NCI-H345 treated with DMSO at 0.1 percent for 48 hours (cell line): ENCODE results near the gene LATS1.
A peak's percentile ranks its signal among the peaks of the same experiment; 100 is the strongest.
"Not testable (repeated sequence)": the region's sequence is repeated elsewhere in the genome, so short reads cannot be mapped to it uniquely, and the experiment has no call there.

ENCODE experiments used
- DNase-seq: peaks from one replicate; lab custom pipeline; 2025; ENCODE audit not compliant: unreplicated experiment; lab: John Stamatoyannopoulos, UW

The LATS1 gene

GRCh38 chr6:149672265-149672664 lies 45.6 kb downstream of the LATS1 start:
- DNase-seq, result not testable (repeated sequence)

DNA sequence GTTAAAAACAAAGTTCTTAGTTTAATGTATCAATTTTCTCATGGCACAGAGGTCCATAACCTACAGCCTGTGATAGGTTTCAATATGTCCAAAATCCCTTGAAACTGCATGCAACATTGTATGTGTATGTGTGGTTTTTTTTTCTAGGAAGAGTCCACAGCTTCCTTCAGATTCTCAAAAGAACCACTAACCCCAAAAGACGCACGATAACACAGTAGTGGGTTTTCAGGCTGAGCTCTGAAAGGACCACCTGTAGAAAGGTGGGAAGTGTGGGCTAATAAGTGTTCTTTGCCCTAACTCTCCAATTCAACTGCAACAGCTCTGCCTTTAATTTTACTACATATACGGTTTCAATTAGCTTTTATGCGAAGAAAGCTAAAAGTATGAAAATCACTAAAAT lies 57.9 kb downstream of the LATS1 start:
- no peak for DNase-seq

DNA sequence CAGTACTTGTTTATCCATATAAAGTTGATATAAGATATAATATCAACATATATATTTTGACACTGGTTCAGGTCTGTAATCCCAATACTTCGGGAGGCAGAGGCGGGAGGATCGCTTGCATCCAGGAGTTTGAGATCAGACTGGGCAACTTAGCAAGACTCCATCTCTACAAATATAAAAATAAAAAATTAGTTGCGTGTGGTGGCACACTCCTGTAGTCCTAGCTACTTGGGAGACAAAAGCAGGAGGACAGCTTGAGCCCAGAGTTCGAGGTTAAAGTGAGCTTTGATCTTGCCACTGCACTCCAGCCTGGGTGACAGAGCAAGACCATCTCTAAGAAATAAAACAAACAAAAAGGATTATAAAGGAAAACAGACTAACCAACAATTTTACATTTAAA lies 60.5 kb downstream of the LATS1 start:
- DNase-seq, result no peak

DNA sequence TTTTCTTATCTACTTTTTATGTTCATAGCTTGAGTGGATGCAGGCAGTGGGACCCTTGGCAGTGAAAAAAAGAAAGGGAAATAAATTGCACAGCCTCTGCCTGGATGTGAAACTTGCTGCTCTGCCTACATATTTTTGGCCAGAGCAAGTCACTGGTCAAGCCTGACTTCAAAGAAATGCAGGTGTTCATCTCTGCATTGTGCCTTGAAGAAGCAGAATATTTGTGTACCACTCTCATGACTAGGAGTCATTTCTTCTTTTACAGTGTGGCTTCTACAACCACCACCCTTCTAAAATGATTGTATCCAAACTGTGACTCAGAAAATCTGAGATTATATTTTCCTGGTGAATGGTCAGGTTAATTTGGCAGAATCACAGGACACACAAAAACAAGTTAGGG lies 66.8 kb downstream of the LATS1 start:
- DNase-seq, result no peak

- DNase-seq, result peak; percentile 83
Observed at GRCh38 chr6:149648148-149649145, 69.5 kb downstream of the LATS1 start, which contains the start of gene KATNA1. TSS of gene KATNA1 (minus strand) at chr6:149648714. CDS start at chr6:149638547, 10,167 bp downstream.

- DNase-seq, result no peak
Observed at GRCh38 chr6:149646599-149646998, 71.3 kb downstream of the LATS1 start.

GRCh38 chr6:149642829-149643580 lies 74.9 kb downstream of the LATS1 start:
- no peak for DNase-seq

DNA sequence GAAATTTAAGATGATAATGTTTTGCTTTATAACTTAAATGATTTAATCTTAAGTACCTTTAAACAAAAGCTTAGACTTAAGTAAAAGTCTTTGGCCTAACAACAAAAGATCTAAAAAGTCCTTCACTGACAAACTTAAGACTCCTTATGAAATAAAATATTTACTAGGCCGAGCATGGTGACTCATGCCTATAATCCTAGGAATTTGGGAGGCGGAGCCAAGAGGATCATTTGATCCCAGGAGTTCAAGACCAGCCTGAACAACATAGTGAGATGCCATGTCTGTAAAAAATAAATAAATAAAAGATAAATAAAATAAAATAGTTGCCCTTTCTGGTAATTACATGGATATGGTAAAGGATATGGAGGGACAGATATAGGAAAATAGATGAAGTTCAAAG lies 81.8 kb downstream of the LATS1 start:
- DNase-seq, result no peak

- DNase-seq, result no peak
Observed at GRCh38 chr6:149634315-149634714, 83.6 kb downstream of the LATS1 start.

- DNase-seq, result no peak
Observed at GRCh38 chr6:149628875-149629510, 88.9 kb downstream of the LATS1 start.

GRCh38 chr6:149627672-149628071 lies 90.2 kb downstream of the LATS1 start:
- no peak for DNase-seq

GRCh38 chr6:149615805-149616204 lies 102.1 kb downstream of the LATS1 start:
- no peak for DNase-seq

DNA sequence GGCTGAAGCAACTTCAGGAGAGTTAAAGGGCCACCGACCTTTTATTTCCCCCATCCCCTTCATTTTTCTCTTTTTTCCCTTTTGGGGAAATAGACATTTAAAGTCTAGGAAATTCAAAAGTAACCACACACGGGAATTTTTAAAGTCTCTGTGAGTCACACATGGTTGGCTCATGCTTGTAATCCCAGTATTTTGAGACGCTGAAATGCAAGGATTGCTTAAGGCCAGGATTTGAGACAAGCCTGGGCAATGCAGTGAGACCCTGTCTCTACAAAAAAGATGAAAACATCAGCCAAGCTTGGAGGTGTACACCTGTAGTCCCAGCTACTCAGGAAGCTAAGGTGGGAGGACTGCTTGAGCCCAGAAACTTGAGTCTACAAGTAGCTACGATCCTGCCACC lies 103.6 kb downstream of the LATS1 start:
- DNase-seq, result no peak

- DNase-seq, result no peak
Observed at GRCh38 chr6:149608381-149608982, 109.4 kb downstream of the LATS1 start.
